Measurements from ENCODE around the gene VAMP1.

Gene VAMP1, protein sequence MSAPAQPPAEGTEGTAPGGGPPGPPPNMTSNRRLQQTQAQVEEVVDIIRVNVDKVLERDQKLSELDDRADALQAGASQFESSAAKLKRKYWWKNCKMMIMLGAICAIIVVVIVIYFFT

DNA sequence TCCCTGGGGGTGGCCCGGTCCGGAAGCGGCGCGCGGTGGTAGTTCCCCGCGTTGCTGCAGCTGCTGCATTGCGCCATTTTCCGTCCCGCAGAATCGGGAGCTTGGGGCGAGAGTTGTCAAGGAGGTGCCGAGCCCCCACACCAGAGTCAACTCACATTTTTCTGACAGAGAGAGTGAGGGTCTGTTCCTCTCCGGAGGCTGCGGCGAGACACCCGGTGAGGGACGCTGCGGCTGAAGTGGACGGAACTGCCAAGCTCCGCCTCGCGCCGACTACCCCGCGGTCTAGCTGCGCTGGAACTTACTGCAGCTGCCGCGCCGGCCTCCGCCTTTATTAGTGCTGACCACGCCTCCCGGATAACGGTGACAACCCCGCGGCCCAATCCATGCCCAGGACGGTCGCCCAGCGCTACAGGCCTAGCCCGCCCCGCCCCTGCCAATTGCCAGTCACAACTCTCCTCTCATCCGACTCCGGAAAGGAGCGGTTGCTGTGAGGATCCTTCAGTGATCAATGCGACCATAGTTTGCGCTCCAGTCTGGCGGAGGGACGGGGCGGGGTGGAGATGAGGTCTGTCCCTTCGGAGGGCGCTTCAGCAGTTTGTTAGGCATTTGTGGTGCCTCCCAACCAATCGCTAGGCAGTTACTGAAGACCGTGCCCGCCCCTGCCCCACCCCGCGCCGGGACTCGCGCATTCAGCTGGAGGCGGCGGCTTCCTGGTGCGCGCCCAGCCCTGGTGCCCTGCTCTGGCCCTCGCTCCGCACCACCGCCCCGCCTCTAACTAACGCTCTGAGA, at the start of gene VAMP1:
Gene VAMP1 (minus strand): TSS at position 303 of the 789 bp plus-strand sequence. CDS start 146 bp downstream, at position 157.
- 0 out of 2 replicates have a peak, but pooled peaks cover 5% of the 10 kb centered on the region for H3F3A ChIP-seq (ENCODE audit: insufficient read depth, low read length)
- peaks cover 32% of the 10 kb centered on the region for H3K4me1 ChIP-seq (ENCODE audit: insufficient read depth, low read length, severe bottlenecking)
- TF ChIP-seq EZH2 (IDR thresholded peaks at IDR 0.05; ENCODE audit: borderline replicate concordance, low read length): no peak
- TF ChIP-seq, protein P1, sequence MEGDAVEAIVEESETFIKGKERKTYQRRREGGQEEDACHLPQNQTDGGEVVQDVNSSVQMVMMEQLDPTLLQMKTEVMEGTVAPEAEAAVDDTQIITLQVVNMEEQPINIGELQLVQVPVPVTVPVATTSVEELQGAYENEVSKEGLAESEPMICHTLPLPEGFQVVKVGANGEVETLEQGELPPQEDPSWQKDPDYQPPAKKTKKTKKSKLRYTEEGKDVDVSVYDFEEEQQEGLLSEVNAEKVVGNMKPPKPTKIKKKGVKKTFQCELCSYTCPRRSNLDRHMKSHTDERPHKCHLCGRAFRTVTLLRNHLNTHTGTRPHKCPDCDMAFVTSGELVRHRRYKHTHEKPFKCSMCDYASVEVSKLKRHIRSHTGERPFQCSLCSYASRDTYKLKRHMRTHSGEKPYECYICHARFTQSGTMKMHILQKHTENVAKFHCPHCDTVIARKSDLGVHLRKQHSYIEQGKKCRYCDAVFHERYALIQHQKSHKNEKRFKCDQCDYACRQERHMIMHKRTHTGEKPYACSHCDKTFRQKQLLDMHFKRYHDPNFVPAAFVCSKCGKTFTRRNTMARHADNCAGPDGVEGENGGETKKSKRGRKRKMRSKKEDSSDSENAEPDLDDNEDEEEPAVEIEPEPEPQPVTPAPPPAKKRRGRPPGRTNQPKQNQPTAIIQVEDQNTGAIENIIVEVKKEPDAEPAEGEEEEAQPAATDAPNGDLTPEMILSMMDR (IDR thresholded peaks at IDR 0.05; ENCODE audit: low read length): no peak

DNA sequence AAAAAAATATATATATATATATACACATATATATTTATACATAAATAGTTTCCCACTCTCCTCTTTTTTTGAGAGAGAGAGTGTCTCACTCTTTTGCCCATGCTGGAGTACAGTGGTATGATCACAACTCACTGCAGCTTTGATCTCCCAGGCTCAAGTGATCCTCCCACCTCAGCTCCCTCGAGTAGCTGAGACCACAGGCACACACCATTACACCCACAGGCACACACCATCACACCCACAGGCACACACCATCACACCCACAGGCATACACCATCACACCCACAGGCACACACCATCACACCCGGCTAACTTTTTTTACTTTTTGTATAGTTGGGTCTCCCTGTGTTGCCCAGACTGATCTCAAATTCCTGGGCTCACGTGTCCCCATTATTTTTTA, 49.7 kb upstream of the VAMP1 start:
- Histone ChIP-seq H3K79me2 (ENCODE audit: insufficient read depth, low read length) (no peaks in the 10 kb centered on the region), H3K27ac (ENCODE audit: low read depth, low read length, poor library complexity, severe bottlenecking) (no peak overlapping the region), H3K9me3 (ENCODE audit: low read length) (no peaks in the 10 kb centered on the region), H2AFZ (ENCODE audit: low read length) (no peak overlapping the region), H3K4me3 (ENCODE audit: low read depth, low read length, poor library complexity, severe bottlenecking) (no peak overlapping the region), H3K27me3 (ENCODE audit: insufficient read depth, low read length) (no peaks in the 10 kb centered on the region), H3K9me2 (ENCODE audit: low read depth, low read length) (no peaks in the 10 kb centered on the region), H3F3A (ENCODE audit: insufficient read depth, low read length) (no peaks in the 10 kb centered on the region), H3K36me3 (ENCODE audit: insufficient read depth, low read length) (peaks cover 96% of the 10 kb centered on the region), H3K4me1 (ENCODE audit: insufficient read depth, low read length, severe bottlenecking) (no peaks in the 10 kb centered on the region), H3K4me2 (ENCODE audit: low read length) (no peak overlapping the region), H3K9ac (ENCODE audit: low read length) (no peak overlapping the region), H4K20me1 (ENCODE audit: insufficient read depth, low read length) (no peaks in the 10 kb centered on the region)
- no peak for TF ChIP-seq EZH2 (IDR thresholded peaks at IDR 0.05; ENCODE audit: borderline replicate concordance, low read length)
- TF ChIP-seq, protein P1 (IDR thresholded peaks at IDR 0.05; ENCODE audit: low read length): no peak

More for the DNA sequence above, at the start of gene VAMP1:
- H3K4me3 ChIP-seq (ENCODE audit: low read depth, low read length, poor library complexity, severe bottlenecking): peak within 1 kb of the TSS; percentile 89
- H3K9me2 ChIP-seq (ENCODE audit: low read depth, low read length): no peaks in the 10 kb centered on the region
- peak within 1 kb of the TSS; percentile 95 for H3K4me2 ChIP-seq (ENCODE audit: low read length)
- no peaks in the 10 kb centered on the region for H4K20me1 ChIP-seq (ENCODE audit: insufficient read depth, low read length)
- H3K27ac ChIP-seq (ENCODE audit: low read depth, low read length, poor library complexity, severe bottlenecking): peak within 1 kb of the TSS; percentile 78
- peaks cover 40% of the 10 kb centered on the region for H3K36me3 ChIP-seq (ENCODE audit: insufficient read depth, low read length)
- peak within 1 kb of the TSS; percentile 89 for H3K9ac ChIP-seq (ENCODE audit: low read length)
- no peaks in the 10 kb centered on the region for H3K27me3 ChIP-seq (ENCODE audit: insufficient read depth, low read length)
- peaks cover 24% of the 10 kb centered on the region for H3K79me2 ChIP-seq (ENCODE audit: insufficient read depth, low read length)
- H2AFZ ChIP-seq (ENCODE audit: low read length): no peak within 1 kb of the TSS
- H3K9me3 ChIP-seq (ENCODE audit: low read length): 0 out of 2 replicates have a peak, but pooled peaks cover 3% of the 10 kb centered on the region

DNA sequence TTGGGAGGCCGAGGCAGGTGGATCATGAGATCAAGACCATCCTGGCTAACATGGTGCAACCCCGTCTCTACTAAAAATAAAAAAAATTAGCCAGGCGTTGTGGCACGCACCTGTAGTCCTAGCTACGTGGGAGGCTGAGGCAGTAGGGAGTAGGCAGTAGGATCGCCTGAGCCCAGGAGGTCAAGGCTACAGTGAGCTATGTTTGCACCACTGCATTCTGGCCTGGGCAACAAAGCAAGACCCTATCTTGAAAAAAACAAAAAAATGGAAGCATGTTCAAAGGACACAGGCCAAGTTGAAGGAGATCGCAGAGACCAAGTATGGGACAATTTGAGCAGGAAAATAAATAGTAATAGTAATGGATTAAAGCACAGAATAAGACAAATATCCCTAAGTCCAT, 37.6 kb upstream of the VAMP1 start:
- no peak overlapping the region for H3K9ac ChIP-seq (ENCODE audit: low read length)
- no peak for TF ChIP-seq EZH2 (IDR thresholded peaks at IDR 0.05; ENCODE audit: borderline replicate concordance, low read length)
- TF ChIP-seq, protein P1 (IDR thresholded peaks at IDR 0.05; ENCODE audit: low read length): no peak
- no peak overlapping the region for H3K4me2 ChIP-seq (ENCODE audit: low read length)
- no peaks in the 10 kb centered on the region for H3K27me3 ChIP-seq (ENCODE audit: insufficient read depth, low read length)
- no peaks in the 10 kb centered on the region for H4K20me1 ChIP-seq (ENCODE audit: insufficient read depth, low read length)
- H3K4me3 ChIP-seq (ENCODE audit: low read depth, low read length, poor library complexity, severe bottlenecking): no peak overlapping the region
- H3K79me2 ChIP-seq (ENCODE audit: insufficient read depth, low read length): peaks cover 20% of the 10 kb centered on the region
- no peaks in the 10 kb centered on the region for H3F3A ChIP-seq (ENCODE audit: insufficient read depth, low read length)
- no peaks in the 10 kb centered on the region for H3K4me1 ChIP-seq (ENCODE audit: insufficient read depth, low read length, severe bottlenecking)
- H3K9me3 ChIP-seq (ENCODE audit: low read length): no peaks in the 10 kb centered on the region
- H3K9me2 ChIP-seq (ENCODE audit: low read depth, low read length): no peaks in the 10 kb centered on the region
- H3K27ac ChIP-seq (ENCODE audit: low read depth, low read length, poor library complexity, severe bottlenecking): no peak overlapping the region
- H2AFZ ChIP-seq (ENCODE audit: low read length): no peak overlapping the region
- H3K36me3 ChIP-seq (ENCODE audit: insufficient read depth, low read length): peaks cover 80% of the 10 kb centered on the region
